Left lung (tissue), 10 donors: ENCODE measurements around the gene VEGFA. TPM values are rescaled to one million over a fixed set of nuclear protein-coding genes. Genes with fewer than 3 reads are reported as not detected.
A peak's percentile ranks its signal among the peaks of the same experiment; 100 is the strongest.

Source experiments
- ATAC-seq: fragments of 200-7000 bp; cut with Tn5 transposase; one replicate; pipeline ENCODE4 v1.9.1; 2020; ENCODE audit warnings: moderate library complexity
- DNase-seq, 4 donors: peaks; one replicate each; pipeline ENCODE4 v3.0.0-alpha.2; 2013 to 2020
- H3K27ac ChIP-seq, 2 donors: fragments of 200-600 bp; sonication (generic) in 1 of 2; one replicate each; pipeline versions ENCODE4 v1.5.0 to v1.8.0; 2020 to 2021
- H3K27me3 ChIP-seq, 2 donors: fragments of 200-600 bp; sonication (generic) in 1 of 2; one replicate each; pipeline versions ENCODE4 v1.5.0 to v1.8.0; 2020 to 2021
- H3K36me3 ChIP-seq, 2 donors: fragments of 200-600 bp; sonication (generic) in 1 of 2; one replicate each; pipeline versions ENCODE4 v1.5.0 to v1.8.0; 2020 to 2021
- H3K4me1 ChIP-seq, 2 donors: fragments of 200-600 bp; one replicate each; pipeline ENCODE4 v1.8.0; 2021
- H3K4me3 ChIP-seq, 2 donors: fragments of 200-600 bp; sonication (generic) in 1 of 2; one replicate each; pipeline versions ENCODE4 v1.5.0 to v1.8.0; 2020 to 2021; ENCODE audit warnings: mild to moderate bottlenecking in 1 of 2
- H3K9me3 ChIP-seq, 2 donors: fragments of 200-600 bp; sonication (generic) in 1 of 2; one replicate each; pipeline versions ENCODE4 v1.5.0 to v1.8.0; 2020 to 2021
- intact Hi-C, 2 donors: fragments of 100-400 bp; cut with DNase I; formaldehyde crosslinking; loops; one replicate each; pipeline versions ENCODE4 v1.11.2 to v1.14.2; 2022
- polyA plus RNA-seq, 6 donors: library from polyadenylated mRNA; unstranded; fragments of 120-200 nt; gene quantifications; one replicate each; pipeline ENCODE4 v1.2.1, GENCODE V29; 2013; ENCODE audit not compliant: insufficient read length in 6 of 6
- total RNA-seq, 2 donors: library from RNA; stranded (reverse); fragmentation: NEBNext Ultra II Directional; extraction: Animal tissue kit (Norgen Biotek cat#: 25700); gene quantifications; one replicate each; pipeline ENCODE4 v1.2.1, GENCODE V29; 2021
- TF ChIP-seq, protein P1 (sequence below), 2 donors: fragments of 200-600 bp; sonication (generic) in 1 of 2; IDR thresholded peaks; one replicate each; pipeline versions ENCODE4 v1.5.0 to v1.8.0; 2021; ENCODE audit warnings: antibody characterized with exemption in 2 of 2
- donor health status: DM: no; HTN: yes; CAD: no.
- donor health status: DM: no; HTN: no; CAD: no.

Gene VEGFA
- total and polyA plus RNA-seq, 8 donors: 147 to 349 (median 288) TPM

DNA sequence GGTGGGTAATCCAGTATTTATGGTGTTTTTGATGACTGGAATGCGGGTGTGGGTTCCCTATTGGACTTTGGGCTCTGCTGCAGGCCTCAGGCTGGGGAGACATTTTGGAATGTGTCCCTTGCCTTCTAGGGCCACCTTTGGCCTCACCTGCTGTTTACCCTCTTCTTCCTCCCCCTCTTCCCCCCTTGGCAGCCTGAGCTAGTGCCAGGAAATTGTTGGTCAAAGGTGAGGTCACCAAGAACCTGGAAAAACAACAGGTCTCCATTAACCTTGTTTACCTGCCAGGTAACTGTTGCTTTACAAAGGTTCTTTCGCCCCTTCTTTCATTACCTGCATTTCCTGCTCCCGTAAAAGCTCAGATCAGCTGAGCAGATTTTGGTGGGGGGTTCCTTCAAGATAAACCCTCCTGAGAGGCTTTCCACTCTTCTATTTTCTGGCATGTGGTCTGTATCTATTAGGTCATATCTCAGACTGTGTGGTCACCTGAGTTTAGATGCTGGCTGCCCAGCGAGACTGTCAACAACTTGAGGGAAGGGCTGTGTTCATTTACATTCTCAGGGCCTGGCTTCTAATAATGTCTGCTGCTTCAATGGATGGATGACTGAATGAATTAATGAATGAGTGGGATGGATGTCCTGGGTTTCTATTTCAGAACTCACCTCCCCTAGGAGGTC lies 34.7 kb downstream of the VEGFA start:
- TF ChIP-seq, protein P1, sequence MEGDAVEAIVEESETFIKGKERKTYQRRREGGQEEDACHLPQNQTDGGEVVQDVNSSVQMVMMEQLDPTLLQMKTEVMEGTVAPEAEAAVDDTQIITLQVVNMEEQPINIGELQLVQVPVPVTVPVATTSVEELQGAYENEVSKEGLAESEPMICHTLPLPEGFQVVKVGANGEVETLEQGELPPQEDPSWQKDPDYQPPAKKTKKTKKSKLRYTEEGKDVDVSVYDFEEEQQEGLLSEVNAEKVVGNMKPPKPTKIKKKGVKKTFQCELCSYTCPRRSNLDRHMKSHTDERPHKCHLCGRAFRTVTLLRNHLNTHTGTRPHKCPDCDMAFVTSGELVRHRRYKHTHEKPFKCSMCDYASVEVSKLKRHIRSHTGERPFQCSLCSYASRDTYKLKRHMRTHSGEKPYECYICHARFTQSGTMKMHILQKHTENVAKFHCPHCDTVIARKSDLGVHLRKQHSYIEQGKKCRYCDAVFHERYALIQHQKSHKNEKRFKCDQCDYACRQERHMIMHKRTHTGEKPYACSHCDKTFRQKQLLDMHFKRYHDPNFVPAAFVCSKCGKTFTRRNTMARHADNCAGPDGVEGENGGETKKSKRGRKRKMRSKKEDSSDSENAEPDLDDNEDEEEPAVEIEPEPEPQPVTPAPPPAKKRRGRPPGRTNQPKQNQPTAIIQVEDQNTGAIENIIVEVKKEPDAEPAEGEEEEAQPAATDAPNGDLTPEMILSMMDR (IDR thresholded peaks at IDR 0.05): no peak
- ATAC-seq (peak; percentile 27), DNase-seq (no peak)
- Histone ChIP-seq H3K9me3 (no peaks in the 10 kb centered on the region), H3K27me3 (no peaks in the 10 kb centered on the region), H3K4me1 (peaks cover 12 to 52% of the 10 kb centered on the region in 2 donors), H3K27ac (peak overlapping the region in 1 of 2 donors; percentile 90), H3K36me3 (no peaks in the 10 kb centered on the region), H3K4me3 (no peak overlapping the region)
- intact Hi-C loops: no loop called here

GRCh38 chr6:43805699-43806042 lies 35.7 kb downstream of the VEGFA start:
- intact Hi-C loops: no loop called here
- no peaks in the 10 kb centered on the region for H3K36me3 ChIP-seq
- H3K4me1 ChIP-seq: peaks cover 12 to 43% of the 10 kb centered on the region in 2 donors
- DNase-seq (no peak), ATAC-seq (no peak)
- no peak overlapping the region for H3K4me3 ChIP-seq
- TF ChIP-seq, protein P1 (IDR thresholded peaks at IDR 0.05): no peak
- H3K9me3 ChIP-seq: no peaks in the 10 kb centered on the region
- no peak overlapping the region for H3K27ac ChIP-seq
- no peaks in the 10 kb centered on the region for H3K27me3 ChIP-seq

GRCh38 chr6:43806043-43806757 lies 36.2 kb downstream of the VEGFA start:
- H3K27me3 ChIP-seq: no peaks in the 10 kb centered on the region
- no peaks in the 10 kb centered on the region for H3K9me3 ChIP-seq
- H3K27ac ChIP-seq: no peak overlapping the region
- TF ChIP-seq, protein P1 (IDR thresholded peaks at IDR 0.05): no peak
- intact Hi-C loops: no loop called here
- DNase-seq (no peak), ATAC-seq (peak; percentile 32)
- H3K36me3 ChIP-seq: no peaks in the 10 kb centered on the region
- H3K4me3 ChIP-seq: no peak overlapping the region
- peaks cover 12 to 37% of the 10 kb centered on the region in 2 donors for H3K4me1 ChIP-seq

GRCh38 chr6:43806758-43807227 lies 36.8 kb downstream of the VEGFA start:
- TF ChIP-seq, protein P1 (IDR thresholded peaks at IDR 0.05): no peak
- Histone ChIP-seq H3K9me3 (no peaks in the 10 kb centered on the region), H3K27ac (no peak overlapping the region), H3K36me3 (no peaks in the 10 kb centered on the region), H3K4me1 (peaks cover 10 to 31% of the 10 kb centered on the region in 2 donors), H3K27me3 (no peaks in the 10 kb centered on the region), H3K4me3 (no peak overlapping the region)
- DNase-seq (no peak), ATAC-seq (no peak)
- intact Hi-C loops: no loop called here
